Esophagus muscularis mucosa (tissue), 4 donors: ENCODE results near the gene TRAF3.

Source experiments
- CTCF ChIP-seq, 3 experiments: fragments of 200-600 bp in 2 of 3; fragments of 450-650 bp in 1 of 3; sonication (generic) in 2 of 3; IDR thresholded peaks; one replicate each; pipeline ENCODE4 v1.5.1; 2017 to 2019; ENCODE audit warnings: antibody characterized with exemption in 3 of 3, mild to moderate bottlenecking in 2 of 3, moderate library complexity in 1 of 3
- EP300 ChIP-seq: sonication (generic); formaldehyde crosslinking; IDR thresholded peaks from one replicate; pipeline ENCODE4 v1.6.1; 2017; ENCODE audit warnings: antibody characterized with exemption
- POLR2A ChIP-seq: fragments of 450-650 bp; IDR thresholded peaks from one replicate; pipeline ENCODE4 v1.6.1; 2017; ENCODE audit warnings: antibody characterized with exemption, moderate library complexity, mild to moderate bottlenecking, low read depth
- POLR2AphosphoS5 ChIP-seq, 2 donors: sonication (generic); formaldehyde crosslinking; IDR thresholded peaks; one replicate each; pipeline ENCODE4 v1.6.1; 2017; ENCODE audit warnings: antibody characterized with exemption in 2 of 2

DNA sequence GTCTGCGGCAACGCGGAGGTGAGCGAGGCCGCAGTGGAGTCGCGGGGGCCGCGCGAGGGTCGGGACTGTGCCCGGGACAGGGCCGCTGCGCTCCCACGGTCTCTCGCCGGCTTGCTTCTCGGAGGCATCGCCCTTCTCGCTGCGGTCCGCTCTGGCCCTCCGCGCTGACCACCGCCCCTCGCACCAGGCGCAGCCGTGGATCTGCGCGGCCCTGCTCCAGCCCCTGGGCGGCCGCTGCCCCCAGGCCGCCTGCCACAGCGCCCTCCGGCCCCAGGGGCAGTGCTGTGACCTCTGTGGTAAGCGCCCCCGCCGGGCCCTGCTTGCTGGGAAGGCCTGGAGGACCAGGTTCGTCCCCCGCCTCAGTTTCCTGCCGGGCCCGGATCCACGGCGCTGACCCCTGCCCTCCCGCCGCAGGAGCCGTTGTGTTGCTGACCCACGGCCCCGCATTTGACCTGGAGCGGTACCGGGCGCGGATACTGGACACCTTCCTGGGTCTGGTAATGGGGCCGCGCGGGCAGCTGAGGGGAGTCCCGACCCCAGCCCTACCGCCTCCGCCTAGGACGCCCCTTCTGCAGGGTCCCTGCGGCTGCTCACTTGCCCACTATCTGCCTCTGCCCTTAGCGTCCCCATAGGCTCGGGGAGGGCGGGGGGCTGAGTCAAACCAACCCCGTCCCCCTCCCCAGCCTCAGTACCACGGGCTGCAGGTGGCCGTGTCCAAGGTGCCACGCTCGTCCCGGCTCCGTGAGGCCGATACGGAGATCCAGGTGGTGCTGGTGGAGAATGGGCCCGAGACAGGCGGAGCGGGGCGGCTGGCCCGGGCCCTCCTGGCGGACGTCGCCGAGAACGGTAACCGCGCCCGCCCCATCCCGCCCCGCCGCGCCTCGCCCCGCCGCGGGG, 152.2 kb downstream of the TRAF3 start:
- TF ChIP-seq CTCF (IDR thresholded peaks at IDR 0.05): no peak
- no peak for TF ChIP-seq POLR2AphosphoS5 (IDR thresholded peaks at IDR 0.05)
- no peak for TF ChIP-seq EP300
- no peak for TF ChIP-seq POLR2A
